MM.1S (cell line): ENCODE data around the gene MYO9B.

Source experiments
- DNase-seq: peaks from one replicate; pipeline ENCODE4 v3.0.0-alpha.2; 2015
- H2AFZ ChIP-seq: fragments of 300-600 bp; sonication (generic); 2 replicates; pipeline ENCODE4 v1.6.0; 2016; ENCODE audit warnings: antibody characterized with exemption, low read length
- H3F3A ChIP-seq: fragments of 300-600 bp; sonication (generic); 2 replicates; pipeline ENCODE4 v1.6.1; 2016; ENCODE audit warnings: mild to moderate bottlenecking, antibody characterized with exemption, low read length, moderate library complexity, mixed read lengths; ENCODE audit not compliant: insufficient read depth
- H3K27ac ChIP-seq: fragments of 300-600 bp; sonication (generic); 2 replicates; pipeline ENCODE4 v1.5.1; 2016; ENCODE audit warnings: mild to moderate bottlenecking, low read length
- H3K27me3 ChIP-seq: fragments of 300-600 bp; sonication (generic); replicated peaks from 2 replicates; pipeline ENCODE4 v1.6.0; 2016; ENCODE audit warnings: low read length; ENCODE audit not compliant: insufficient read depth
- H3K36me3 ChIP-seq: fragments of 300-600 bp; sonication (generic); replicated peaks from 2 replicates; pipeline ENCODE4 v1.6.1; 2016; ENCODE audit warnings: mild to moderate bottlenecking, low read length, mixed read lengths; ENCODE audit not compliant: insufficient read depth
- H3K4me1 ChIP-seq: fragments of 300-600 bp; sonication (generic); 2 replicates; pipeline ENCODE4 v1.6.1; 2016; ENCODE audit warnings: low read length, mixed read lengths
- H3K4me2 ChIP-seq: fragments of 300-600 bp; sonication (generic); 2 replicates; pipeline ENCODE4 v1.6.0; 2016; ENCODE audit warnings: low read depth, low read length
- H3K4me3 ChIP-seq: fragments of 300-600 bp; sonication (generic); 2 replicates; pipeline ENCODE4 v1.5.1; 2016; ENCODE audit warnings: low read length, mixed read lengths
- H3K79me2 ChIP-seq: fragments of 300-600 bp; sonication (generic); 2 replicates; pipeline ENCODE4 v1.6.1; 2016; ENCODE audit warnings: mixed run types, low read length, mixed read lengths
- H3K9ac ChIP-seq: fragments of 300-600 bp; sonication (generic); 2 replicates; pipeline ENCODE4 v1.6.1; 2016; ENCODE audit warnings: low read length, mixed read lengths
- H3K9me2 ChIP-seq: fragments of 300-600 bp; sonication (generic); replicated peaks from 2 replicates; pipeline ENCODE4 v1.6.1; 2016; ENCODE audit warnings: mild to moderate bottlenecking, low read length, mixed read lengths; ENCODE audit not compliant: insufficient read depth
- H3K9me3 ChIP-seq: fragments of 300-600 bp; sonication (generic); replicated peaks from 2 replicates; pipeline ENCODE4 v1.6.1; 2016; ENCODE audit warnings: mild to moderate bottlenecking, low read length, mixed read lengths; ENCODE audit not compliant: insufficient read depth
- H4K20me1 ChIP-seq: fragments of 300-600 bp; sonication (generic); 2 replicates; pipeline ENCODE4 v1.6.1; 2016; ENCODE audit warnings: mild to moderate bottlenecking, low read length, moderate library complexity, mixed read lengths; ENCODE audit not compliant: insufficient read depth
- CTCF ChIP-seq: fragments of 300-600 bp; sonication (generic); IDR thresholded peaks from 2 replicates; pipeline ENCODE4 v1.5.1; 2016; ENCODE audit warnings: antibody characterized with exemption, low read length, mixed read lengths
- EZH2 ChIP-seq: fragments of 300-600 bp; sonication (generic); optimal IDR thresholded peaks from 2 replicates; pipeline ENCODE3; 2017; ENCODE audit warnings: low read depth, mild to moderate bottlenecking, antibody characterized with exemption, low read length, mixed read lengths
- EZH2phosphoT487 ChIP-seq: fragments of 300-600 bp; sonication (generic); IDR thresholded peaks from 2 replicates; pipeline ENCODE4 v1.6.1; 2018; ENCODE audit warnings: antibody characterized with exemption, low read length

MYO9B gene

DNA sequence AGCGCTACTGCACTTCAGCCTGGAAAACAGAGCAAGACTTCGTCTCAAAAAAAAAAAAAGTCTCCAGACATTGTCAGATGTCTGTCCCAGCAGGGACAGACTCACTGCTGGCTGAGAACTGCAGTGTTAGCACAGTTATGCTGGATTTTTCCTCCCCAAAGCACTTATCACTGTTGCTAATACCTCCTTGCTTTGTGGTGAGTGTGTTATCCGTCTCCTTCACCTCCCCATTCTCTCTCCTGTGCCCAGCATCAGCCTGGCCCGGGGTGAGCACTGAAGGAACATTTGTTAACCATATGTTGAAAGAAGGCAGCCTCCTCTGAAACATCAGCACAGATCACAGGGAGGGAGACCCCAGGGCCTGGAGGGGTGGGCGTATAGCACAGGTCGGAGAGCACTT is 11.3 kb downstream of the MYO9B start:
- no peak overlapping the region for H3K27ac ChIP-seq
- H3K27me3 ChIP-seq, result no peaks in the 10 kb centered on the region
- H3K9me3 ChIP-seq, result no peaks in the 10 kb centered on the region
- H3F3A ChIP-seq, result no peaks in the 10 kb centered on the region
- H4K20me1 ChIP-seq, result no peaks in the 10 kb centered on the region
- H3K9ac ChIP-seq, result no peak overlapping the region
- H2AFZ ChIP-seq, result no peak overlapping the region
- TF ChIP-seq EZH2phosphoT487 (no peak), EZH2 (no peak), CTCF (no peak)
- no peaks in the 10 kb centered on the region for H3K9me2 ChIP-seq
- no peaks in the 10 kb centered on the region for H3K36me3 ChIP-seq
- peaks cover 57% of the 10 kb centered on the region for H3K79me2 ChIP-seq
- DNase-seq, result no peak
- H3K4me3 ChIP-seq, result no peak overlapping the region
- no peak overlapping the region for H3K4me2 ChIP-seq
- H3K4me1 ChIP-seq, result no peaks in the 10 kb centered on the region

DNA sequence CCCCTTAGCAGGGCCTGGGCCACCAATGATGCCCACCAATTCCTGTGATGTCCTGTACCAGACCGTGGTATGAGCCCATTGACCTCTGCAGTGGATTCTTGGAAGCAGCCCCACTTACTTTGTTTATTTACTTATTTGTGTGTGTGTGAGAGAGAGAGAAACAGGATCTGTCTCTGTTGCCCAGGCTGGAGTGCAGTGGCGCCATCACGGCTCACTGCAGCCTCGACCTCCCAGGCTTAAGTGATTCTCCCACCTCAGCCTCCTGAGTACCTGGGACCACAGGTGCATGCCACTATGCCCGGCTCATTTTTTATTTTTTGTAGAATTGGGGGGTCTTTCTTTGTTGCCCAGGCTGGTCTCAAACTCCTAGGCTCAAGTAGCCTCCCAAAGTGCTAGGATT is 13.0 kb downstream of the MYO9B start:
- H3K4me1 ChIP-seq, result no peaks in the 10 kb centered on the region
- H3K9me3 ChIP-seq, result no peaks in the 10 kb centered on the region
- peaks cover 47% of the 10 kb centered on the region for H3K79me2 ChIP-seq
- H3K36me3 ChIP-seq, result no peaks in the 10 kb centered on the region
- DNase-seq, result no peak
- no peak overlapping the region for H3K9ac ChIP-seq
- H2AFZ ChIP-seq, result no peak overlapping the region
- H4K20me1 ChIP-seq, result no peaks in the 10 kb centered on the region
- H3K27ac ChIP-seq, result no peak overlapping the region
- no peaks in the 10 kb centered on the region for H3F3A ChIP-seq
- TF ChIP-seq EZH2phosphoT487 (no peak), EZH2 (no peak), CTCF (no peak)
- no peak overlapping the region for H3K4me2 ChIP-seq
- H3K27me3 ChIP-seq, result no peaks in the 10 kb centered on the region
- no peak overlapping the region for H3K4me3 ChIP-seq
- no peaks in the 10 kb centered on the region for H3K9me2 ChIP-seq

GRCh38 chr19:17090583-17090982 is 15.0 kb downstream of the MYO9B start:
- Histone ChIP-seq H3K79me2 (peaks cover 43% of the 10 kb centered on the region), H3K9me3 (no peaks in the 10 kb centered on the region), H3F3A (no peaks in the 10 kb centered on the region), H3K9ac (no peak overlapping the region), H3K4me1 (no peaks in the 10 kb centered on the region), H3K4me2 (no peak overlapping the region), H4K20me1 (no peaks in the 10 kb centered on the region), H2AFZ (no peak overlapping the region), H3K9me2 (no peaks in the 10 kb centered on the region), H3K27me3 (no peaks in the 10 kb centered on the region), H3K27ac (no peak overlapping the region), H3K4me3 (no peak overlapping the region), H3K36me3 (no peaks in the 10 kb centered on the region)
- TF ChIP-seq EZH2phosphoT487 (no peak), EZH2 (no peak), CTCF (no peak)
- no peak for DNase-seq
